Breast epithelium (tissue), 4 donors: Measurements from ENCODE around the gene CNTN5. TPM values are rescaled to one million over a fixed set of nuclear protein-coding genes. Genes with fewer than 3 reads are reported as not detected.

ENCODE experiments used
- DNase-seq, 2 donors: peaks; one replicate each; pipeline ENCODE4 v3.0.0-alpha.2; 2019; ENCODE audit warnings: low spot score in 2 of 2
- H3K27ac ChIP-seq, 2 donors: fragments of 200-600 bp; sonication (generic) in 1 of 2; one replicate each; pipeline ENCODE4 v1.5.1; 2016 to 2019; ENCODE audit warnings: mild to moderate bottlenecking in 1 of 2
- H3K27me3 ChIP-seq, 2 donors: fragments of 200-600 bp; sonication (generic) in 1 of 2; one replicate each; pipeline versions ENCODE4 v1.5.1 to v1.6.0; 2017 to 2019; ENCODE audit warnings: control low read depth in 1 of 2, mild to moderate bottlenecking in 1 of 2
- H3K36me3 ChIP-seq: fragments of 200-600 bp; one replicate; pipeline ENCODE4 v1.5.1; 2019
- H3K4me1 ChIP-seq, 2 donors: fragments of 200-600 bp; sonication (generic); one replicate each; pipeline ENCODE4 v1.5.1; 2016 to 2019; ENCODE audit warnings: control low read depth in 1 of 2
- H3K4me3 ChIP-seq, 3 donors: fragments of 200-600 bp; sonication (generic); 1 replicate in 2 of 3; 2 replicates in 1 of 3; pipeline ENCODE4 v1.5.1; 2016 to 2019; ENCODE audit warnings: mild to moderate bottlenecking in 3 of 3, moderate library complexity in 2 of 3
- H3K9me3 ChIP-seq, 2 donors: fragments of 200-600 bp; sonication (generic) in 1 of 2; one replicate each; pipeline ENCODE4 v1.5.1; 2016 to 2019; ENCODE audit warnings: control low read depth in 1 of 2
- CTCF ChIP-seq, 3 donors: fragments of 450-650 bp; IDR thresholded peaks; one replicate each; pipeline ENCODE4 v1.5.1; 2016 to 2017; ENCODE audit warnings: antibody characterized with exemption in 3 of 3, mild to moderate bottlenecking in 3 of 3, moderate library complexity in 3 of 3
- POLR2A ChIP-seq: fragments of 450-650 bp; IDR thresholded peaks from one replicate; pipeline ENCODE4 v1.6.1; 2016; ENCODE audit warnings: antibody characterized with exemption, mild to moderate bottlenecking, moderate library complexity
- POLR2AphosphoS5 ChIP-seq, 3 donors: sonication (generic); formaldehyde crosslinking; IDR thresholded peaks; one replicate each; pipeline ENCODE4 v1.6.1; 2017; ENCODE audit warnings: antibody characterized with exemption in 3 of 3
- intact Hi-C: fragments of 100-400 bp; cut with DNase I; formaldehyde crosslinking; loops from one replicate; pipeline ENCODE4 v1.15.1; 2023; ENCODE audit warnings: low total_unique reads
- total RNA-seq, 3 donors: library from RNA; depleted of rRNA; stranded (reverse); fragments of >200 nt; gene quantifications; one replicate each; pipeline ENCODE4 v1.1.0, GENCODE V29; 2016

CNTN5 gene
- total RNA-seq, 3 donors from 2014 or later: not detected

DNA sequence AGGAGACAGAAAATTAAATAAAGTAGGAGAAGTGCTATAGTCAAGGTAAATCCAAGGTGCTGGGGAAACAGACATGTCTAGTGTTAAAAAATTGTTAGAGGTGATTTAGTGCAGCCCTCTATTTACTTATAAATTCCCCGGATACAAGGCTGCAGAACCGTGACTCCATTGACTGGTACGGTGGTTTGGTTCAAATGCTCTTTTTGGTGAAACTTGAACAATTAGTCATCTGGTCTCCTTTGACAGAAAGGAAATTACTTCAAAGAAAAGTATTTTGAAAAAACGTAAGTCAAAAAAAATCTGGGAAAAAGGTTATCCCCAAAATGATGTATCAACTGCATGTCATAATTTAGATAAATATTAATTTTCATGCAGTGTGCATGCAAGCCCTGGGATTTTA, 399.2 kb downstream of the CNTN5 start:
- peaks cover 0 to 5% of the 10 kb centered on the region in 2 donors for H3K9me3 ChIP-seq
- no peak for TF ChIP-seq CTCF (IDR thresholded peaks at IDR 0.05)
- no peak for TF ChIP-seq POLR2A
- no peak for TF ChIP-seq POLR2AphosphoS5 (IDR thresholded peaks at IDR 0.05)
- H3K36me3 ChIP-seq: no peaks in the 10 kb centered on the region
- no peak overlapping the region for H3K27ac ChIP-seq
- H3K27me3 ChIP-seq: no peaks in the 10 kb centered on the region
- DNase-seq: no peak
- intact Hi-C loops: no loop called here
- H3K4me1 ChIP-seq: no peaks in the 10 kb centered on the region
- no peak overlapping the region for H3K4me3 ChIP-seq

GRCh38 chr11:99422581-99423427, 402.1 kb downstream of the CNTN5 start:
- Histone ChIP-seq H3K36me3 (no peaks in the 10 kb centered on the region), H3K27ac (no peak overlapping the region), H3K4me3 (no peak overlapping the region), H3K27me3 (no peaks in the 10 kb centered on the region), H3K4me1 (no peaks in the 10 kb centered on the region), H3K9me3 (peaks cover 3 to 6% of the 10 kb centered on the region in 2 donors)
- intact Hi-C loops: no loop called here
- DNase-seq: no peak
- TF ChIP-seq CTCF (IDR thresholded peaks at IDR 0.05) (no peak), POLR2A (no peak), POLR2AphosphoS5 (IDR thresholded peaks at IDR 0.05) (no peak)

GRCh38 chr11:99423428-99423983, 402.8 kb downstream of the CNTN5 start:
- DNase-seq: no peak
- intact Hi-C loops: no loop called here
- H3K27me3 ChIP-seq: no peaks in the 10 kb centered on the region
- H3K4me1 ChIP-seq: no peaks in the 10 kb centered on the region
- H3K4me3 ChIP-seq: no peak overlapping the region
- no peaks in the 10 kb centered on the region for H3K36me3 ChIP-seq
- no peak overlapping the region for H3K27ac ChIP-seq
- TF ChIP-seq POLR2AphosphoS5 (IDR thresholded peaks at IDR 0.05) (no peak), POLR2A (no peak), CTCF (IDR thresholded peaks at IDR 0.05) (no peak)
- peaks cover 3 to 6% of the 10 kb centered on the region in 2 donors for H3K9me3 ChIP-seq

GRCh38 chr11:99424313-99425084, 403.8 kb downstream of the CNTN5 start:
- H3K9me3 ChIP-seq: peaks cover 3 to 6% of the 10 kb centered on the region in 2 donors
- no peak for DNase-seq
- TF ChIP-seq CTCF (IDR thresholded peaks at IDR 0.05): no peak
- TF ChIP-seq POLR2AphosphoS5 (IDR thresholded peaks at IDR 0.05): no peak
- no peak for TF ChIP-seq POLR2A
- H3K36me3 ChIP-seq: no peaks in the 10 kb centered on the region
- no peak overlapping the region for H3K4me3 ChIP-seq
- H3K27ac ChIP-seq: no peak overlapping the region
- H3K27me3 ChIP-seq: no peaks in the 10 kb centered on the region
- no peaks in the 10 kb centered on the region for H3K4me1 ChIP-seq
- intact Hi-C loops: no loop called here
